B cell (primary cell): ENCODE data around the gene DRAM2. TPM values are rescaled to one million over a fixed set of nuclear protein-coding genes. Genes with fewer than 3 reads are reported as not detected.

Experiments used
- ATAC-seq: fragments of 200-7000 bp; cut with Tn5 transposase; one replicate; pipeline ENCODE4 v1.10.0; 2021; ENCODE audit warnings: low read depth, mild to moderate bottlenecking, moderate number of reproducible peaks, moderate library complexity
- CTCF ChIA-PET: fragments of 350-600 bp; sonication (Branson Sonifier 250); formaldehyde crosslinking; loops from one replicate; lab custom pipeline; 2021; ENCODE audit warnings: antibody characterized with exemption, inconsistent platforms; lab: Charles Lee
- POLR2A ChIA-PET: fragments of 350-600 bp; sonication (Branson Sonifier 250); formaldehyde crosslinking; loops from one replicate; lab custom pipeline; 2021; ENCODE audit warnings: antibody characterized with exemption; lab: Charles Lee
- DNase-seq: peaks from one replicate; pipeline ENCODE4 v3.0.0; 2013
- H2AFZ ChIP-seq: 2 replicates; pipeline ENCODE4 v1.6.1; 2012; ENCODE audit warnings: mild to moderate bottlenecking, low read depth, low read length; ENCODE audit not compliant: insufficient read depth, poor library complexity, severe bottlenecking
- H3K27ac ChIP-seq, 2 donors: 1 replicate in 1 of 2; 2 replicates in 1 of 2; pipeline ENCODE4 v1.5.1; 2012 to 2013; ENCODE audit warnings: low read length in 2 of 2, mild to moderate bottlenecking in 2 of 2, moderate library complexity in 1 of 2
- H3K27me3 ChIP-seq, 4 experiments: fragments of 200-600 bp in 1 of 4; sonication (generic) in 1 of 4; replicated peaks in 1 of 4; 1 replicate in 2 of 4; 2 replicates in 2 of 4; pipeline versions ENCODE4 v1.6.1 to v1.7.0; 2013 to 2016; ENCODE audit warnings: low read length in 3 of 4, mild to moderate bottlenecking in 2 of 4, mixed read lengths in 1 of 4, moderate library complexity in 1 of 4; ENCODE audit not compliant: insufficient read depth in 4 of 4, control insufficient read depth in 3 of 4; ENCODE audit errors: control extremely low read depth in 1 of 4
- H3K36me3 ChIP-seq, 2 experiments: replicated peaks in 1 of 2; 1 replicate in 1 of 2; 2 replicates in 1 of 2; pipeline versions ENCODE4 v1.6.1 to v1.7.1; 2013; ENCODE audit warnings: low read length in 1 of 2; ENCODE audit not compliant: insufficient read depth in 2 of 2, control insufficient read depth in 1 of 2; ENCODE audit errors: control extremely low read depth in 1 of 2, extremely low read depth in 1 of 2
- H3K4me1 ChIP-seq, 2 donors: fragments of 200-600 bp in 1 of 2; sonication (generic) in 1 of 2; 1 replicate in 1 of 2; 2 replicates in 1 of 2; pipeline versions ENCODE4 v1.5.1 to v1.6.1; 2013 to 2017; ENCODE audit warnings: low read length in 2 of 2; ENCODE audit not compliant: control insufficient read depth in 2 of 2, insufficient read depth in 2 of 2
- H3K4me2 ChIP-seq: replicated peaks from 2 replicates; pipeline ENCODE3; 2012; ENCODE audit warnings: mild to moderate bottlenecking, low read depth, low read length; ENCODE audit not compliant: poor library complexity, severe bottlenecking
- H3K4me3 ChIP-seq, 5 experiments: fragments of 200-600 bp in 1 of 5; sonication (generic) in 1 of 5; 1 replicate in 3 of 5; 2 replicates in 2 of 5; pipeline versions ENCODE4 v1.5.1 to v1.7.0; 2011 to 2016; ENCODE audit warnings: low read length in 4 of 5, mild to moderate bottlenecking in 4 of 5, low read depth in 2 of 5, control low read depth in 1 of 5, moderate library complexity in 1 of 5; ENCODE audit not compliant: insufficient read depth in 1 of 5; ENCODE audit errors: control extremely low read depth in 1 of 5, extremely low read depth in 1 of 5
- H3K79me2 ChIP-seq: fragments of 200-600 bp; sonication (generic); one replicate; pipeline ENCODE4 v1.6.0; 2016; ENCODE audit warnings: low read length; ENCODE audit not compliant: control insufficient read depth, insufficient read depth
- H3K9ac ChIP-seq: fragments of 200-600 bp; sonication (generic); 2 replicates; pipeline ENCODE4 v1.6.1; 2017; ENCODE audit warnings: mild to moderate bottlenecking, low read length, moderate library complexity
- H3K9me3 ChIP-seq, 3 donors: one replicate each; pipeline versions ENCODE4 v1.6.1 to v1.7.1; 2013; ENCODE audit warnings: low read length in 2 of 3; ENCODE audit not compliant: control insufficient read depth in 2 of 3, insufficient read depth in 1 of 3; ENCODE audit errors: control extremely low read depth in 1 of 3
- H4K20me1 ChIP-seq: 2 replicates; pipeline ENCODE4 v1.6.0; 2012; ENCODE audit warnings: mild to moderate bottlenecking, low read length; ENCODE audit not compliant: insufficient read depth, control insufficient read depth, poor library complexity, severe bottlenecking
- H3K27ac Mint-ChIP-seq: one replicate; pipeline ENCODE4 v1.8.0; 2021; ENCODE audit warnings: mixed read lengths
- H3K27me3 Mint-ChIP-seq: one replicate; pipeline ENCODE4 v1.8.0; 2021; ENCODE audit warnings: mixed read lengths
- H3K4me1 Mint-ChIP-seq: one replicate; pipeline ENCODE4 v1.8.0; 2021; ENCODE audit warnings: mixed read lengths
- H3K4me3 Mint-ChIP-seq: one replicate; pipeline ENCODE4 v1.8.0; 2021; ENCODE audit warnings: mixed read lengths
- H3K9me3 Mint-ChIP-seq: one replicate; pipeline ENCODE4 v1.8.0; 2022; ENCODE audit warnings: mixed read lengths; ENCODE audit not compliant: insufficient read depth
- CTCF ChIP-seq: fragments of 200-600 bp; IDR thresholded peaks from one replicate; pipeline ENCODE4 v1.8.0; 2022; ENCODE audit warnings: antibody characterized with exemption, mild to moderate bottlenecking
- EZH2 ChIP-seq: IDR thresholded peaks from 2 replicates; pipeline ENCODE4 v1.6.1; 2012; ENCODE audit warnings: borderline replicate concordance, low read depth, mild to moderate bottlenecking, moderate library complexity, low read length; ENCODE audit not compliant: insufficient read depth, poor library complexity, severe bottlenecking
- WGBS: methylation state at CpG from one replicate; pipeline ENCODE4 v1.1.5; 2013; ENCODE audit warnings: missing lambda C conversion rate; ENCODE audit not compliant: insufficient coverage; 5-methylcytosine and 5-hydroxymethylcytosine counted together
- intact Hi-C: fragments of 100-400 bp; cut with micrococcal nuclease; formaldehyde crosslinking; loops from one replicate; pipeline ENCODE4 v1.10.0; 2022
- polyA plus RNA-seq: library from polyadenylated mRNA; depleted of rRNA; stranded (reverse); fragments of >200 nt; gene quantifications from 2 replicates; pipeline ENCODE4 v1.2.3, GENCODE V29; 2012
- total RNA-seq, 2 donors: library from RNA; stranded (reverse); fragments of 120-200 nt in 1 of 2; gene quantifications; 1 replicate in 1 of 2; 2 replicates in 1 of 2; pipeline versions ENCODE4 v1.2.3 to v1.2.4, GENCODE V29; 2013 to 2022

Gene DRAM2
- total and polyA plus RNA-seq, 2 donors (not counting 1 experiment from before 2014, with no cell fraction given) = 102 to 195 TPM

DNA sequence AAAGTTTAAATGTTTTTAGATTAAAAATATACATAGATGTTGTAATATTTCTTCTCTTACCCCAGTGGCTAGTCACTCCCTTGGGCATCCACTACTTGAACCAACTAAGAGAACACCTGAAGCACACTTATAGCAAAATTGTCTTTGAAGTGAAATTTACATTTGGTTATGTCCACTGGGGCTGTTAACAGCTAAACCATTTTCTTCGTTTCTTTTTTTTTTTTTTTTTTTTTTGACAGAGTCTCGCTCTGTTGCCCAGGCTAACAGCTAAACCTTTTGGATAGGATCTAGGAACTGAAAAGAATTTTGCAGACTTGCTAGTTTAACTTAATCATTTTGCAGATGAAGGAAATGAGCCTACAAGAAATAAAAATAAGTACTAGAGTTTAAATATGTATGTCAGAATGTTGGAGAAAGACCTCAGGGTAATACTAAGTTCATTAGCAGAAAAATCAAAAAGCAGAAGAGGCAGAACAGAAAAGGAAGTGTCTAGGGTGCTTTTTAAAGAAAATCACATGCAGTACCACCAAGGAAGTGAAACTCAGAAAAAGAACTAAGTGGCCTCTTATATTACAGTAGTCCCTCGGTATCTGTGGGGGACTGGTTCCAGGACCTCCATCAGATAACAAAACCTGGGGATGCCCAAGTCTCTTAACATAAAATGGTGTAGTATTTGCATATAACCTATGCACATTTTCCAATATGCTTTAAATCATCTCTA, 11.8 kb downstream of the DRAM2 start:
- Histone ChIP-seq H3K79me2 (peaks cover 71% of the 10 kb centered on the region), H3K9ac (peak overlapping the region; percentile 47), H3K4me3 (peak overlapping the region in 3 of 5 experiments; percentile 26 to 58 (median 31)), H3K27ac (peak overlapping the region; percentile 95 to 98), H3K4me2 (peak overlapping the region; percentile 74), H3K9me3 (peaks cover 0 to 8% (median 0%) of the 10 kb centered on the region in 3 donors), H4K20me1 (no peaks in the 10 kb centered on the region), H3K27me3 (no peaks in the 10 kb centered on the region), H3K36me3 (peaks cover 3 to 53% of the 10 kb centered on the region in 2 experiments), H2AFZ (peak overlapping the region; percentile 8), H3K4me1 (peaks cover 79 to 93% of the 10 kb centered on the region in 2 donors)
- DNase-seq (peak; percentile 88), ATAC-seq (peak; percentile 88)
- Mint-ChIP-seq H3K9me3 (no peaks in the 10 kb centered on the region), H3K4me3 (peak overlapping the region; percentile 36), H3K27ac (peak overlapping the region; percentile 72), H3K27me3 (no peaks in the 10 kb centered on the region), H3K4me1 (peaks cover 83% of the 10 kb centered on the region)
- TF ChIP-seq CTCF (no peak), EZH2 (no peak)
- CTCF ChIA-PET = interaction anchor here (0.8 to 1.0 kb wide), 3 partner anchors 9 to 97 kb away, joined by 3 to 6 read pairs (median 4); no protein-coding TSS in a partner anchor
- POLR2A ChIA-PET = interaction anchor here (0.6 to 2.5 kb wide), 3 partner anchors 12 to 627 kb away, joined by 3 to 23 read pairs (median 3); partner anchors contain the start of genes CEPT1 and DRAM2
- no CpG with 5 or more reads among the region's 3 CpGs for WGBS
- intact Hi-C loops = loop anchor here (1.0 to 10.0 kb wide), 9 partner anchors 11 to 1221 kb away; partner anchors contain the start of genes CD53, KCNA3 and LRIF1
